ENCODE data around the gene DCUN1D5.

The DCUN1D5 gene

GRCh38 chr11:103091801-103092524, at the start of gene DCUN1D5:
Gene DCUN1D5, minus strand, starts transcription at chr11:103092160. Its CDS starts 288 bp downstream, at chr11:103091872.
- peak; percentile 95 for DNase-seq (ENCODE audit: low spot score)

- DNase-seq (ENCODE audit: low spot score): no peak
Observed at GRCh38 chr11:103125462-103125861, 33.5 kb upstream of the DCUN1D5 start.

- DNase-seq (ENCODE audit: low spot score): no peak
Observed at GRCh38 chr11:103114836-103115235, 22.9 kb upstream of the DCUN1D5 start.

GRCh38 chr11:103112364-103112763, 20.4 kb upstream of the DCUN1D5 start:
- no peak for DNase-seq (ENCODE audit: low spot score)

- DNase-seq (ENCODE audit: low spot score): no peak
Observed at GRCh38 chr11:103111400-103111799, 19.4 kb upstream of the DCUN1D5 start.

GRCh38 chr11:103110391-103110790, 18.4 kb upstream of the DCUN1D5 start:
- DNase-seq (ENCODE audit: low spot score): peak; percentile 56

GRCh38 chr11:103109818-103110388, 17.9 kb upstream of the DCUN1D5 start:
- no peak for DNase-seq (ENCODE audit: low spot score)

GRCh38 chr11:103108933-103109817, 17.2 kb upstream of the DCUN1D5 start, which contains the start of gene DYNC2H1:
Gene DYNC2H1, plus strand, starts transcription at chr11:103109426. Its CDS starts 149 bp downstream, at chr11:103109575.
- DNase-seq (ENCODE audit: low spot score): peak; percentile 96

GRCh38 chr11:103097279-103097678, 5.3 kb upstream of the DCUN1D5 start:
- no peak for DNase-seq (ENCODE audit: low spot score)

- peak; percentile 77 for DNase-seq (ENCODE audit: low spot score)
Observed at GRCh38 chr11:103091064-103091800, 728 bp downstream of the DCUN1D5 start.

- no peak for DNase-seq (ENCODE audit: low spot score)
Observed at GRCh38 chr11:103086461-103086860, 5.5 kb downstream of the DCUN1D5 start.

GRCh38 chr11:103085758-103086365, 6.1 kb downstream of the DCUN1D5 start:
- DNase-seq (ENCODE audit: low spot score): no peak

GRCh38 chr11:103079833-103080232, 12.1 kb downstream of the DCUN1D5 start:
- DNase-seq (ENCODE audit: low spot score): no peak

- no peak for DNase-seq (ENCODE audit: low spot score)
Observed at GRCh38 chr11:103078710-103079109, 13.2 kb downstream of the DCUN1D5 start.

GRCh38 chr11:103077554-103077953, 14.4 kb downstream of the DCUN1D5 start:
- no peak for DNase-seq (ENCODE audit: low spot score)

- DNase-seq (ENCODE audit: low spot score): no peak
Observed at GRCh38 chr11:103076361-103076760, 15.6 kb downstream of the DCUN1D5 start.

- DNase-seq (ENCODE audit: low spot score): no peak
Observed at GRCh38 chr11:103071008-103071407, 21.0 kb downstream of the DCUN1D5 start.

GRCh38 chr11:103070142-103070541, 21.8 kb downstream of the DCUN1D5 start:
- DNase-seq (ENCODE audit: low spot score): peak; percentile 24

- DNase-seq (ENCODE audit: low spot score): no peak
Observed at GRCh38 chr11:103069367-103069766, 22.6 kb downstream of the DCUN1D5 start.

- DNase-seq (ENCODE audit: low spot score): no peak
Observed at GRCh38 chr11:103067118-103067517, 24.8 kb downstream of the DCUN1D5 start.

- no peak for DNase-seq (ENCODE audit: low spot score)
Observed at GRCh38 chr11:103061656-103062055, 30.3 kb downstream of the DCUN1D5 start.
